GM19455 (cell line): ENCODE data around the gene WWP2.

ENCODE experiments used
- ATAC-seq: cut with Tn5 transposase; IDR thresholded peaks from one replicate; pipeline ENCODE4 v1.9.1; 2021; ENCODE audit not compliant: unreplicated experiment

WWP2 gene

GRCh38 chr16:69830146-69830533 lies 68.0 kb downstream of the WWP2 start:
- ATAC-seq = no peak

GRCh38 chr16:69830534-69831211 lies 68.5 kb downstream of the WWP2 start:
- no peak for ATAC-seq

GRCh38 chr16:69831212-69832123 lies 69.3 kb downstream of the WWP2 start:
- ATAC-seq = no peak

GRCh38 chr16:69833357-69834282 lies 71.5 kb downstream of the WWP2 start:
- ATAC-seq = no peak

- ATAC-seq = no peak
Observed at GRCh38 chr16:69834807-69835466, 72.8 kb downstream of the WWP2 start.

GRCh38 chr16:69836257-69836656 lies 74.1 kb downstream of the WWP2 start:
- ATAC-seq = no peak

GRCh38 chr16:69837380-69837779 lies 75.2 kb downstream of the WWP2 start:
- ATAC-seq = no peak

- ATAC-seq = no peak
Observed at GRCh38 chr16:69838489-69838888, 76.4 kb downstream of the WWP2 start.

GRCh38 chr16:69839240-69839688 lies 77.1 kb downstream of the WWP2 start:
- no peak for ATAC-seq

- ATAC-seq = no peak
Observed at GRCh38 chr16:69839798-69840409, 77.8 kb downstream of the WWP2 start.

GRCh38 chr16:69840975-69841374 lies 78.8 kb downstream of the WWP2 start:
- ATAC-seq = no peak

- ATAC-seq = no peak
Observed at GRCh38 chr16:69844441-69844840, 82.3 kb downstream of the WWP2 start.

GRCh38 chr16:69845181-69845580 lies 83.0 kb downstream of the WWP2 start:
- ATAC-seq = no peak

- ATAC-seq = no peak
Observed at GRCh38 chr16:69847643-69848042, 85.5 kb downstream of the WWP2 start.

GRCh38 chr16:69848637-69849545 lies 86.8 kb downstream of the WWP2 start:
- no peak for ATAC-seq

GRCh38 chr16:69851491-69852240 lies 89.5 kb downstream of the WWP2 start:
- ATAC-seq = no peak

GRCh38 chr16:69852815-69853214 lies 90.7 kb downstream of the WWP2 start:
- ATAC-seq = no peak

GRCh38 chr16:69853481-69853880 lies 91.3 kb downstream of the WWP2 start:
- ATAC-seq = no peak
